GM19240 (cell line): ENCODE measurements around the gene MCIDAS.
A peak's percentile ranks its signal among the peaks of the same experiment; 100 is the strongest.

Experiments
- DNase-seq: peaks from one replicate; pipeline ENCODE4 v3.0.0; 2011; ENCODE audit warnings: low spot score; ENCODE audit not compliant: insufficient read length

MCIDAS gene

GRCh38 chr5:55222985-55223811 lies 3.9 kb downstream of the MCIDAS start:
- no peak for DNase-seq

DNA sequence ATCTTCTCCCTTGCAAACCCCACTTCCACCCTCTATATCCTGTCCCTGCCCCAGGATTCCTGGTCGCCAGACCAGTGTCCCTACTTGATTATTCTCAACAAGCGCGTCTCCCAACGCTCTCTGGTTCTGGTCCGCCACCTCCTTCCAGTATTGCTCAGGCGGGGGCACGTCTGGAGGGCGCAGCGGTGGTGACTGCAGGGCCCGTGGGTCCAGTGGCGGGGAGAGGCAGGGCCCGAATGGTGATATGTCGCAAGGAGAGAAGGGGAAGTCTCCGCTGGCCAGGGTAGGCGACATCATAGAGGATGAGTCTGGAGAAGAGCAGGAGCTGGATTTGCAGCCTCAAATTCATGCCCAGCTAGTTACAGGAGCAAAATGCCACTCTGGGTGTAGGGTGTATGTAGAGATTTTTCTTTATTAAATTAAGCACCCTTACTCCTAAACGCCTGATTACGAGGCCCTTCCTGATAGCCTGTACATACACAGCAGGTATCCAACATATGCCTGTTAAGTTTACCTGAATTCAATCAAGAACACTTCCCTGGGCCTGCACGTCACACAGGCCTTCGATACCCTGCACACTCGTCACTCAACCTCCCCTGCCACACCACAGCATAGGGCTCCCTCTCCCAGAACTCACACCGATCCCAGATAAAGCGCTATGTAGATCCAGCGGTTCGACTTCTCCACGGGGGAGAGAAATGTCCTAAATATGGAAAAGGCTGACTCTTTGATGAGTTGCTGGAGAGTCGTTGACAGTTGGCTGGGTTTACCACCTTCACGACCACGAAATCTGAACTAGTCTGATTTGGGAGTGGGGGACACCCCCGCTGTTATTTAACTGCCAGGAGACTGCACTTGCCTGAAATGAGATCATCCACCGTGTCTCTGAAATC lies 4.8 kb downstream of the MCIDAS start:
- no peak for DNase-seq

DNA sequence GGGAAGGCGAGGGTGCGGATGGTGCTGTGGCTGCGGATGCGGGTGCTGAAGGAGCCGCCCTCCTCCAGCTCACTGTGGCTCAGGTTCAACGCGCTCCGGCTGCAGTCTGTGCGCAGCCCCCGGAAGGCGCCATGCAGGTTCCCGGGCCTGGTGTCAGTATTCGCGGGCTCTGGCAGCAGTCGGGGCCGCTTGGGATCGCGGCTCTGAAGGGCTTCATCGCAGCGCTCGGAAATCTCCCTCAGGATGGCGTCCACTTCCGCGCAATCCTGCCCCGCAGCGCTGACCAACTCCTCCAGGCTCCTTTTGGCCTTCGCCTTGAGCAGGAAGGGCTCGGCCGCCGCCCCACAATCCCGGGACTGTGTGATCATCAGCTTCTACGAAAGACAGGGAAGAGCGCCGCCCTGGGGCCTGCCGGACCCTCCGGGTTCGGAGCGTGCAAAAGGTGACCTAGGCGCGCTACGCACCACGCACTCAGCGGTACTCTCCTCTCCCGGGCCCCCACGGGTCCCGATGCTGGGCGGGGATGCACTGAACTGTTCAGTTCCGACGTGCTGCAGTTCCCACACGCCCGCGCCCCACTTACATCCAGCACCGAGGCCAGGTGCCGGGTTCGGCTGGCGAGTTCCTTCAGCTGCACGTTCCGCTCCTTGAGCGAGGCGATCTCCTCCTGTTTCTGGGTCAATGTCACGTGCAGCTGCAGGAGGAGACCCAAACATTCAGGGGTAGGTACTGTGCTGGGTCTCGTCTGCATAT lies 6.5 kb downstream of the MCIDAS start:
- no peak for DNase-seq

DNA sequence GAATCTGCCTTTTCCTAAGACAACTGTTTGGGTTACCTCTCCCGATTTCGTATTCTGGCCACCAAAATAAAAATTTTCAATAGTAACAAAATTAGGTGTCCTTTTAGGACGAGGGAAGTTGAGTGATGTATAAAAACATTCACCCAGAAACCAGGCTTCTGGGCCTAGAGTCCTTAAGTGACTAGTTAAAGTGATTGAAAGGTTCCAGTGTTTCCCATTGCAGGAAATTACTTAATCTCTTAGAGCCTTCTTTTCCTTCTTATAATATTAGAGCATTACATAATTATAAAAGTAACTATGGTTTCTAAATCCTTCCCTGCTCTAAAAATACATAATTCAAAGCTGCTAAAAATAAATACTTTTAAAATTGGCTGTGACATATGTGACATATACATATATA lies 7.3 kb downstream of the MCIDAS start:
- no peak for DNase-seq

DNA sequence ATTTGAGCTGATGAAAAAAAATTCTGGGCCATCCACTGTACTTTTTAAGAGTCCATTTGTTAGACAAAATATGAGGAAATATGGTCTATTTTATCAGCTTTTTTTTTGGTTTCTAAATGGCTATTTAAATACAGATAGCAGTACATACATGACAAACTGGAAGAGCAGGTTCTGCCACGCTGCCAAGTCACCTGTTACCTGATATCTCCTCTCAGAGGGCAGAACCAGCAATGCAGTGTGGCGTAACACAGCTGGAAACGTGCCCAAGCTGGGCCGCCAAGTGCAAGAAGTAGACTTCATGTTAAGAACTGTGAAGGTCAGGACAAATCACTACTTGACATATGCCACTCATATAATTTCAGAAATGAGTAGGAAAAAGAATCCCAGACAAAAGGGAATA lies 8.1 kb downstream of the MCIDAS start:
- no peak for DNase-seq

GRCh38 chr5:55211184-55211874 lies 15.8 kb downstream of the MCIDAS start:
- DNase-seq: no peak

DNA sequence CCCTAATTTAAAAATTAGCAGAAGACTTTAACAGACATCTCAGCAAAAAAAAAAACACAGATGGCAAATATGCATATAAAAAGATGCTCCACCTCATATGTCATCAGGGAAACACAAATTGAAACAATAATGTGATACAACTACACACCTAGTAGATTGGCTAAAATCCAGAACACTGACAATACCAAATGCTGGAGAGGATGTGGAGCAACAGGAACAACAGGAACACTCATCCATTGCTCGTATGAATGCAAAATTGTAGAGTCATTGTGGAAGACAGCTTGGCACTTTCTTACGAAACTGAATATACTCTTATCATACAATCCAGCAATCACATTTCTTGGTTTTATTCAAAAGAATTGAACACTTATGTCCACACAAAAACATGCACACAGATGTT lies 22.1 kb downstream of the MCIDAS start:
- no peak for DNase-seq

GRCh38 chr5:55191165-55191564 lies 36.0 kb downstream of the MCIDAS start:
- DNase-seq: no peak

- no peak for DNase-seq
Measured at GRCh38 chr5:55188656-55189540, 38.2 kb downstream of the MCIDAS start.

DNA sequence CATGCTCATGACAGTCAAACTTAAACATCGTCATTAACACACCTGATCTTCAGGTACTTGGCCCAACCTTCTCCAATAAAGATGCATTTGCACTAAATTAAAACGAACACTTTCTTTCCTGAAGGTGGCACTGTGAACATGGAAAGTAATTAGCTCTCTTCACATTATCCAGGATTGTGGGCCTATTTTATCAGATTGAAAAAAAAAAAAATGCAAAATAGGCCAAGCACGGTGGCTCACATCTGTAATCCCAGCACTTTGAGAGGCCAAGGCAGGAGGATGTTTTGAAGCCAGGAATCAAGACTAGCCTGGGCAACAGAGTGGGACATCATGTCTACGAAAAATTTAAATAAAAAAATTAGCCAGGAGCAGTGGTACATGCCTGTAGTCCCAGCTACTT lies 39.7 kb downstream of the MCIDAS start:
- no peak for DNase-seq

DNA sequence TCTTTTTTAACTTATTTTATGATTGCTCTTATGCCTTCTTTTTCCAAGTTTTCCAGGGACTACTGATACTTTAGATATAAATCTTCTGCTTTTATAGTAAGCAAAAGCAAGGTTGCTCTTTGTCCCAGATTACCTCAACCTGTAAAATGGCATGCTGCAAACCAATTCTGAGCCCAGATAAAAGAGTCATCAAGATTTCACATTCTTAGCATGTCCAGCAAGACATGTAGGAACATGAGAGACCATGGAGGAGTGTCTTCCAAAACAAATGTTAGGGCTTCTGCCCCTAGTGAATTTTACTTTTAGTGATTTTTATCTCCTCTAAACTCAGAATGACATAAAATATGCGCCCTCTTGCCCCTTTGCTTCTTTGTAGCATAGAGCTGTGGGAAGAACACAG lies 47.1 kb downstream of the MCIDAS start:
- DNase-seq: no peak

DNA sequence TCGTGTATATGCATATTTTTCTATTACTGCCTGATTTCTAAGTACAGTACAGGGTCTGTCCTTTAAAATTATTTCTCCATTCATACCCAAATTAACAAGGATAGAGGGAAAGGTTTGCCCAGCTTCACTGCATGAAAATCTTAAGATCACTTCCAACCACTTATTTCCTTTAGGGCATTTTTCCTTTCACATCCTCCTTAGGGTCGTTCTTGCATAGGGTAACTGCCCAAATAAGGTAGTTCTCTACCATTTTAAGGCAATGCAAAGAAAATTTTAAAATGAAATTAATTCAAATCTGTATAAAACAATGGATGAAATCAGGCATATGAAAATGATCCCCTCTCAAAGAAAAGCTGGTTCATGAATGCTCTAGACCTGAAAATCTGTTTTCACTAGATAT lies 50.0 kb downstream of the MCIDAS start:
- no peak for DNase-seq

- DNase-seq: no peak
Measured at GRCh38 chr5:55176176-55176818, 50.8 kb downstream of the MCIDAS start.

- no peak for DNase-seq
Measured at GRCh38 chr5:55175781-55176175, 51.3 kb downstream of the MCIDAS start.

DNA sequence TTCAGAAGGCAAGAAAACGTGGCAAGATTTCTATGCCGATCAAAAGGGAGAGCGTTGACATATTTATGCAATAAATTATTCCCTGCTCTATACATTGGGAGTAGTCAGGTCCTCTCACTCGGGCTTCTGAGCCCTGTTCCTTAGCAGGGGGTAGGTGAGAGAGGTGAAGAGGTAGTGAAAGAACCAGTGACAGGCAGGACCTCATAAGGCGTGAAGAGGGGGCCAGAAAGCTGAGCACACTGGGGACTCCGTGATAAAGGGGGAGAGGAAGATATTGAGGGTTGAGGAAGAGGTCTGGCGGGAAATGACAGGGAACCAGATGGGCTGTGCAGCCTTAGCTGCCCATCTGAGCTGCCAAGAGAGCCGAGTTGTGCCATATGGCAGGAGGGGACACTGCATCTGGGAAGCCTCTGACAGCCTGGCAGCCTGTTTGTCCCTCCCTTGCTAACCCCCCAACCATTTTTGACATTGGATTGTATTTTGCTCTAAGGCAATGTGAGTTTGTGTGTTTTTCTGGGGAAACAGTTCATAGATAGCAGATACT lies 53.4 kb downstream of the MCIDAS start:
- DNase-seq: no peak

- peak; percentile 84 for DNase-seq
Measured at GRCh38 chr5:55172937-55173686, 54.0 kb downstream of the MCIDAS start, which contains the start of gene CDC20B. CDC20B (minus strand) TSS chr5:55173177; CDS start chr5:55173000, 177 bp downstream.

- DNase-seq: peak; percentile 43
Measured at GRCh38 chr5:55172051-55172899, 54.8 kb downstream of the MCIDAS start.

GRCh38 chr5:55171471-55171870 lies 55.6 kb downstream of the MCIDAS start:
- no peak for DNase-seq
